ENCODE measurements around the gene ARVCF.
"Not testable (repeated sequence)": the region's sequence is repeated elsewhere in the genome, so short reads cannot be mapped to it uniquely, and the experiment has no call there.

The ARVCF gene

GRCh38 chr22:19930551-19931486 is 85.8 kb downstream of the ARVCF start:
- DNase-seq: no peak

GRCh38 chr22:19929586-19930550 is 86.8 kb downstream of the ARVCF start:
- DNase-seq: no peak

- no peak for DNase-seq
Observed at GRCh38 chr22:19928207-19928606, 88.4 kb downstream of the ARVCF start.

- no peak for DNase-seq
Observed at GRCh38 chr22:19927696-19928095, 88.9 kb downstream of the ARVCF start.

GRCh38 chr22:19926028-19926427 is 90.6 kb downstream of the ARVCF start:
- DNase-seq: not testable (repeated sequence)

GRCh38 chr22:19923914-19924513 is 92.6 kb downstream of the ARVCF start:
- no peak for DNase-seq

GRCh38 chr22:19921544-19922081 is 95.0 kb downstream of the ARVCF start:
- DNase-seq: no peak
